ENCODE results near the gene FAM3B.
"Not testable (repeated sequence)": the region's sequence is repeated elsewhere in the genome, so short reads cannot be mapped to it uniquely, and the experiment has no call there.

The FAM3B gene

GRCh38 chr21:41349619-41350390 lies 33.2 kb downstream of the FAM3B start:
- no peak for TF ChIP-seq CTCF (IDR thresholded peaks at IDR 0.05; ENCODE audit: borderline replicate concordance, insufficient read depth, low read depth, low read length)
- no peak overlapping the region for H3K4me3 ChIP-seq (ENCODE audit: low read depth, low read length)

GRCh38 chr21:41350436-41351155 lies 34.0 kb downstream of the FAM3B start:
- no peak for TF ChIP-seq CTCF (IDR thresholded peaks at IDR 0.05; ENCODE audit: borderline replicate concordance, insufficient read depth, low read depth, low read length)
- H3K4me3 ChIP-seq (ENCODE audit: low read depth, low read length), result no peak overlapping the region

GRCh38 chr21:41357546-41357945 lies 40.9 kb downstream of the FAM3B start:
- H3K4me3 ChIP-seq (ENCODE audit: low read depth, low read length), result no peak overlapping the region
- no peak for TF ChIP-seq CTCF (IDR thresholded peaks at IDR 0.05; ENCODE audit: borderline replicate concordance, insufficient read depth, low read depth, low read length)

GRCh38 chr21:41358193-41359166 lies 41.9 kb downstream of the FAM3B start:
- TF ChIP-seq CTCF (IDR thresholded peaks at IDR 0.05; ENCODE audit: borderline replicate concordance, insufficient read depth, low read depth, low read length), result no peak
- H3K4me3 ChIP-seq (ENCODE audit: low read depth, low read length), result no peak overlapping the region

GRCh38 chr21:41359286-41359685 lies 42.7 kb downstream of the FAM3B start:
- TF ChIP-seq CTCF (IDR thresholded peaks at IDR 0.05; ENCODE audit: borderline replicate concordance, insufficient read depth, low read depth, low read length), result no peak
- no peak overlapping the region for H3K4me3 ChIP-seq (ENCODE audit: low read depth, low read length)

- H3K4me3 ChIP-seq (ENCODE audit: low read depth, low read length), result not testable (repeated sequence)
Observed at GRCh38 chr21:41359754-41360071, 43.1 kb downstream of the FAM3B start.

- H3K4me3 ChIP-seq (ENCODE audit: low read depth, low read length), result no peak overlapping the region
- TF ChIP-seq CTCF (IDR thresholded peaks at IDR 0.05; ENCODE audit: borderline replicate concordance, insufficient read depth, low read depth, low read length), result no peak
Observed at GRCh38 chr21:41360072-41360821, 43.6 kb downstream of the FAM3B start.
